Naive B cell (primary cell): ENCODE measurements around the gene SHC1. TPM values are rescaled to one million over a fixed set of nuclear protein-coding genes. Genes with fewer than 3 reads are reported as not detected.
A peak's percentile ranks its signal among the peaks of the same experiment; 100 is the strongest.

ENCODE experiments used
- ATAC-seq, 2 donors: fragments of 150-1000 bp; cut with Tn5 transposase; 2 replicates each; pipeline ENCODE4 v1.10.0; 2021; ENCODE audit warnings: low read depth in 2 of 2, mild to moderate bottlenecking in 2 of 2, moderate library complexity in 2 of 2
- DNase-seq: peaks from one replicate; pipeline ENCODE4 v3.0.0; 2022
- H3K27ac Mint-ChIP-seq, 6 donors: one replicate each; pipeline ENCODE4 v1.8.0; 2020 to 2022; ENCODE audit warnings: mild to moderate bottlenecking in 6 of 6, mixed read lengths in 6 of 6, moderate library complexity in 5 of 6, inconsistent platforms in 2 of 6
- H3K27me3 Mint-ChIP-seq, 3 donors: one replicate each; pipeline ENCODE4 v1.8.0; 2021 to 2022; ENCODE audit warnings: mixed read lengths in 3 of 3, mild to moderate bottlenecking in 1 of 3
- H3K36me3 Mint-ChIP-seq, 2 donors: one replicate each; pipeline ENCODE4 v1.8.0; 2020 to 2022; ENCODE audit warnings: mixed read lengths in 2 of 2, inconsistent platforms in 1 of 2, mild to moderate bottlenecking in 1 of 2
- H3K4me1 Mint-ChIP-seq, 3 donors: one replicate each; pipeline ENCODE4 v1.8.0; 2020 to 2022; ENCODE audit warnings: mixed read lengths in 3 of 3, inconsistent platforms in 1 of 3, mild to moderate bottlenecking in 1 of 3, moderate library complexity in 1 of 3
- H3K4me3 Mint-ChIP-seq, 8 donors: one replicate each; pipeline ENCODE4 v1.8.0; 2020 to 2022; ENCODE audit warnings: mild to moderate bottlenecking in 8 of 8, mixed read lengths in 8 of 8, moderate library complexity in 8 of 8, inconsistent platforms in 2 of 8
- H3K9me3 Mint-ChIP-seq, 7 donors: one replicate each; pipeline ENCODE4 v1.8.0; 2020 to 2022; ENCODE audit warnings: mixed read lengths in 7 of 7, mild to moderate bottlenecking in 5 of 7, inconsistent platforms in 2 of 7, moderate library complexity in 1 of 7
- polyA plus RNA-seq, 6 donors: library from polyadenylated mRNA; unstranded; fragments of 300-500 nt; fragmentation: Illumina TruSeq; gene quantifications; one replicate each; pipeline ENCODE4 v1.2.3, GENCODE V29; 2021; ENCODE audit warnings: low read depth in 6 of 6

Gene SHC1
- polyA plus RNA-seq, 6 donors from 2014 or later = 23.3 to 34.0 (median 26.3) TPM

GRCh38 chr1:154971341-154971998 is 923 bp upstream of the SHC1 start:
- DNase-seq = no peak
- H3K4me1 Mint-ChIP-seq = peaks cover 10 to 36% (median 23%) of the 10 kb centered on the region in 3 donors

GRCh38 chr1:154969860-154970452 is 591 bp downstream of the SHC1 start:
- H3K36me3 Mint-ChIP-seq = no peaks in the 10 kb centered on the region
- ATAC-seq = no peak
- DNase-seq = no peak
- H3K4me3 Mint-ChIP-seq = no peak overlapping the region
- H3K27ac Mint-ChIP-seq = peak overlapping the region in 2 of 6 donors; percentile 61 to 79
- H3K4me1 Mint-ChIP-seq = peaks cover 7 to 34% (median 28%) of the 10 kb centered on the region in 3 donors
- no peaks in the 10 kb centered on the region for H3K27me3 Mint-ChIP-seq
- no peaks in the 10 kb centered on the region for H3K9me3 Mint-ChIP-seq

More at GRCh38 chr1:154971341-154971998, 923 bp upstream of the SHC1 start:
- Mint-ChIP-seq H3K36me3 (no peaks in the 10 kb centered on the region), H3K9me3 (no peaks in the 10 kb centered on the region), H3K4me3 (peak overlapping the region in 1 of 8 donors; percentile 53), H3K27me3 (no peaks in the 10 kb centered on the region), H3K27ac (peak overlapping the region in 1 of 6 donors; percentile 79)
- no peak for ATAC-seq

- ATAC-seq (no peak), DNase-seq (no peak)
- no peaks in the 10 kb centered on the region for H3K36me3 Mint-ChIP-seq
- H3K9me3 Mint-ChIP-seq = no peaks in the 10 kb centered on the region
- H3K4me3 Mint-ChIP-seq = no peak overlapping the region
- H3K4me1 Mint-ChIP-seq = peaks cover 7 to 34% (median 28%) of the 10 kb centered on the region in 3 donors
- peak overlapping the region in 3 of 6 donors; percentile 73 to 82 (median 79) for H3K27ac Mint-ChIP-seq
- no peaks in the 10 kb centered on the region for H3K27me3 Mint-ChIP-seq
Observed at GRCh38 chr1:154969246-154969645, 1.3 kb downstream of the SHC1 start.

- ATAC-seq (no peak), DNase-seq (no peak)
- H3K27me3 Mint-ChIP-seq = no peaks in the 10 kb centered on the region
- H3K4me3 Mint-ChIP-seq = no peak overlapping the region
- H3K9me3 Mint-ChIP-seq = no peaks in the 10 kb centered on the region
- peaks cover 0 to 4% of the 10 kb centered on the region in 2 donors for H3K36me3 Mint-ChIP-seq
- H3K27ac Mint-ChIP-seq = peak overlapping the region in 4 of 6 donors; percentile 11 to 82 (median 76)
- peaks cover 11 to 37% (median 33%) of the 10 kb centered on the region in 3 donors for H3K4me1 Mint-ChIP-seq
Observed at GRCh38 chr1:154968731-154969130, 1.8 kb downstream of the SHC1 start.

GRCh38 chr1:154967331-154967950 is 3.1 kb downstream of the SHC1 start:
- Mint-ChIP-seq H3K4me1 (peaks cover 22 to 42% (median 35%) of the 10 kb centered on the region in 3 donors), H3K27ac (peak overlapping the region in 2 of 6 donors; percentile 78 to 79), H3K36me3 (peaks cover 0 to 8% of the 10 kb centered on the region in 2 donors), H3K4me3 (peak overlapping the region in 2 of 8 donors; percentile 3 to 7), H3K9me3 (no peaks in the 10 kb centered on the region), H3K27me3 (no peaks in the 10 kb centered on the region)
- DNase-seq = no peak
- ATAC-seq = no peak

GRCh38 chr1:154966111-154966510 is 4.4 kb downstream of the SHC1 start:
- Mint-ChIP-seq H3K36me3 (peaks cover 0 to 8% of the 10 kb centered on the region in 2 donors), H3K4me1 (peaks cover 27 to 43% (median 33%) of the 10 kb centered on the region in 3 donors), H3K9me3 (no peaks in the 10 kb centered on the region), H3K4me3 (peak overlapping the region in 1 of 8 donors; percentile 15), H3K27ac (peak overlapping the region in 1 of 6 donors; percentile 4), H3K27me3 (no peaks in the 10 kb centered on the region)
- DNase-seq = no peak
- no peak for ATAC-seq

GRCh38 chr1:154964359-154964758 is 6.2 kb downstream of the SHC1 start:
- H3K4me3 Mint-ChIP-seq = peak overlapping the region in 1 of 8 donors; percentile 94
- H3K36me3 Mint-ChIP-seq = peaks cover 0 to 8% of the 10 kb centered on the region in 2 donors

GRCh38 chr1:154963643-154964042 is 6.9 kb downstream of the SHC1 start:
- Mint-ChIP-seq H3K4me1 (peaks cover 20 to 46% (median 30%) of the 10 kb centered on the region in 3 donors), H3K36me3 (peaks cover 0 to 8% of the 10 kb centered on the region in 2 donors), H3K4me3 (peak overlapping the region in 4 of 8 donors; percentile 5 to 94 (median 30)), H3K27me3 (no peaks in the 10 kb centered on the region), H3K9me3 (no peaks in the 10 kb centered on the region), H3K27ac (peak overlapping the region in 5 of 6 donors; percentile 5 to 92 (median 34))
- ATAC-seq (no peak), DNase-seq (no peak)

More at GRCh38 chr1:154964359-154964758, 6.2 kb downstream of the SHC1 start:
- H3K27ac Mint-ChIP-seq = peak overlapping the region in 2 of 6 donors; percentile 5 to 20
- H3K4me1 Mint-ChIP-seq = peaks cover 26 to 47% (median 34%) of the 10 kb centered on the region in 3 donors
- ATAC-seq (no peak), DNase-seq (no peak)
- H3K27me3 Mint-ChIP-seq = no peaks in the 10 kb centered on the region
- H3K9me3 Mint-ChIP-seq = no peaks in the 10 kb centered on the region

- Mint-ChIP-seq H3K9me3 (no peaks in the 10 kb centered on the region), H3K27ac (peak overlapping the region in 5 of 6 donors; percentile 32 to 96 (median 90)), H3K36me3 (peaks cover 0 to 8% of the 10 kb centered on the region in 2 donors), H3K27me3 (no peaks in the 10 kb centered on the region), H3K4me3 (peak overlapping the region in 7 of 8 donors; percentile 82 to 94 (median 90)), H3K4me1 (peaks cover 15 to 51% (median 30%) of the 10 kb centered on the region in 3 donors)
- ATAC-seq (no peak), DNase-seq (no peak)
Observed at GRCh38 chr1:154962795-154963330, 7.7 kb downstream of the SHC1 start.

GRCh38 chr1:154962156-154962749 is 8.3 kb downstream of the SHC1 start:
- no peaks in the 10 kb centered on the region for H3K9me3 Mint-ChIP-seq
- H3K27ac Mint-ChIP-seq = peak overlapping the region; percentile 45 to 96 (median 90)
- H3K4me3 Mint-ChIP-seq = peak overlapping the region; percentile 82 to 94 (median 90)
- ATAC-seq = peak; percentile 16 to 20
- no peaks in the 10 kb centered on the region for H3K27me3 Mint-ChIP-seq
- DNase-seq = no peak
- H3K4me1 Mint-ChIP-seq = peaks cover 15 to 51% (median 33%) of the 10 kb centered on the region in 3 donors
- H3K36me3 Mint-ChIP-seq = peaks cover 0 to 8% of the 10 kb centered on the region in 2 donors

GRCh38 chr1:154961207-154962155 is 9.1 kb downstream of the SHC1 start, which contains the start of gene PYGO2:
Gene PYGO2 (minus strand): TSS chr1:154961782. CDS start chr1:154961576, 206 bp downstream.
- peaks cover 15 to 52% (median 36%) of the 10 kb centered on the region in 3 donors for H3K4me1 Mint-ChIP-seq
- no peaks in the 10 kb centered on the region for H3K9me3 Mint-ChIP-seq
- ATAC-seq (peak; percentile 79 to 80), DNase-seq (peak; percentile 84)
- H3K4me3 Mint-ChIP-seq = peak within 1 kb of the TSS; percentile 82 to 95 (median 94)
- H3K36me3 Mint-ChIP-seq = peaks cover 0 to 8% of the 10 kb centered on the region in 2 donors
- H3K27ac Mint-ChIP-seq = peak within 1 kb of the TSS; percentile 85 to 96 (median 90)
- H3K27me3 Mint-ChIP-seq = no peaks in the 10 kb centered on the region
